HG03175 (cell line): ENCODE measurements around the gene TNS2.

Experiments
- ATAC-seq: cut with Tn5 transposase; IDR thresholded peaks from one replicate; pipeline ENCODE4 v1.9.1; 2021; ENCODE audit warnings: mild to moderate bottlenecking, moderate library complexity; ENCODE audit not compliant: unreplicated experiment

Gene TNS2

GRCh38 chr12:53044052-53044581 lies 5.7 kb upstream of the TNS2 start:
- ATAC-seq = no peak

GRCh38 chr12:53044896-53045695 lies 4.8 kb upstream of the TNS2 start:
- no peak for ATAC-seq

- ATAC-seq = no peak
These were observed 4.2 kb upstream of the TNS2 start for GRCh38 chr12:53045696-53046045.

DNA sequence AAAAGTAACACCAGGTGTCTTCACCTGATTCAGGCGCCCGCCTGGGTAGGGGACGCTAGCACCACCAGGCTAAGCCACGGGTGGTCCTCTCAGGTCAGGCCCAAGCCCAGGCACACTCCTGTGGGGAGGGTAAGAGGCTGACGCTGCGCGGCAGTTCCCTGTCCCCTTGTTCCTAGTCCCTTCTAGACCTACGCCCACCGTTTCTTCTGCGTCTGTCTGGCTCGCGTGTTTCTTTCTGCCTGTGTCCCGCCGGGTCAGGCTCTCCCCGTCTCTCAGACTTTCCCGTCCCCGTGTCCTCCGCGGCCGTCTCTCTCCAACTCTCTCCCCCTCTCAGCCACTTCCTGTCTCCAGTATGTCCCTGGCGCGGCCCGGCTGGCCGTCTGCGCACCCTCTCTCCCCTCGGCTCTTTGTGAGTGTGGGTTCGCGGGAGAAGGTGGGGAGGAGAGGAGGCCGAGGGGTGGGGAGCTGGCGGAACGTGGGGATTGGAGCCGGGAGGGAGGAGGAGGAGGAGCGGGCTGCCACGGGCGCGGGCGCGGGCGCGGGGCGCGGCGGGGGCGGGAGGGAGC lies 3.1 kb upstream of the TNS2 start:
- peak; percentile 36 for ATAC-seq

GRCh38 chr12:53047221-53048032 lies 2.4 kb upstream of the TNS2 start:
- peak; percentile 65 for ATAC-seq

DNA sequence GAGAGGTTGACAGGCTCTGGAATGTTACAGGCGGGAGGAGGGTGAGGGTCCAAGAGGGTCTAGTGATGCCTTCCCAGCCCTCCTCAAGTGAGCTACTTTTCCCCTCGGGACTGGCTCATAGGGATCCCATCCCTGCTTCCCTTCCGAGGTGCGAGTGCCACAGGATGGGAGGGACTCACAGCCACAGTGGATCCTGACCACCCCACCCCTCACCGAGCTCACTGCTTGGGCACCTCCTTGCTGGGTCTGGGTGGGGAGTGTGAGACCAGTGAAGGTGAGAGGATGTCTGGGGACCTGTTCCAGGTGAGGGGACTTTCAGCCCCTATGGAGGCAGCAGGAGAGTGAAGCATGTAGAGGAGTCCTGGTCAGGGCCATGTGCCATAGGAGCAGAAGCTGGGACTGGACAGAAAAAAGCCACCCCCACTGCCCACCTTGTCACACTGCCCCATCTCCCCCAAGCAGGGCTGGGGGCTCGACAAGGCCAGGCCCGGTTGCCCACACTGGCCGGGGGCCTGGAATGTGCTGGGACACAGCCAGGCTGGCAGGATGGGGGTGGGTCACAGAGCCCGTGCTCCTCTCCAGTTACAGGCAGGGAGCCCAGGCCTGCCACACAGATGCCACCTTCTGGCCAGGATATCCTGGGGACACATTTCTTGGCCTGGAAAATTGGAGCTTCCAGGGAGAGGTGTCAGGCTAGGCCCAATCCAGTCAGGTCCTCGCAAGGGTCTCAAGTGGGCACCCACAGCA lies 1.7 kb upstream of the TNS2 start:
- ATAC-seq = no peak

GRCh38 chr12:53048780-53049401 lies 974 bp upstream of the TNS2 start:
- ATAC-seq = no peak

- ATAC-seq = no peak
These were observed 677 bp downstream of the TNS2 start for GRCh38 chr12:53050426-53051057.

DNA sequence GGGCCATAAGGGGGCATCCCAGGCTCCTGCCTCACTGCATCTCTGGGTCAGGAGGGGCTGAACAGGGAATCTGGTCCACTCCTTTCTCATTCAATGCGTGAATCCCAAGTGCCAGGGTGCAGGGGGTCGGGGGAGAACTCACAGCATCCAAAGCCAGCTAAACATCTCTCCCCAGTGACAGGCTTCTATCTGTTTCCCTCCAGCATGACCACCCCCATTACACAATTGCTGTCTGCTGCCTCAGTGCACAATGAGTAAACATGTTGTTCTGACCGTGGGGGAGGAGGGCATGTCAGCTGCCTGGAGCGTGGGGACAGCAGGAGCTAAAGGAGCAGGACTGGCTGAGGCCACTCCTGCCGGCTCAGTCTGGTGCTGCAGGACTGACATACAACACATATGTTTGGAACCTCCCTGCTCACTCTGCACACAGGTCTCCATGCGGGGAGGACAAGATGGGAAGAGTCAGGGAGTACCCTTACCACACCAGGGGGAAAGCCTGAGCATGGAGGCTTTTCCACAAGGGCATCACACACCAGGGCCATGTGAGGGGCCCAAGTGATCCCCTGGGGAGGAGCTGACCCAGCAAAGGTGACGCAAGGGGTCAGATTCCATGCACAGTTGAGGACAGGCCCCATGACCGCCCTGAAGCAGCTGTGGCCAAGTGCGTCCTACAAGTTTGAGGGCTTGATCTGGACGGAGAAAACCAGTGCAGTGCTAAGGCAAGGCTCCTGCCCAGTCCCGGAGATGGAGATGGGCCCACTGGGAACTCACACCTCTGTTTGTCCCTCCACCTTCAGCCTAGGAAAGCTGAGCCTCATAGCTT lies 1.4 kb downstream of the TNS2 start:
- ATAC-seq = no peak

- no peak for ATAC-seq
These were observed 2.1 kb downstream of the TNS2 start for GRCh38 chr12:53051881-53052412.

DNA sequence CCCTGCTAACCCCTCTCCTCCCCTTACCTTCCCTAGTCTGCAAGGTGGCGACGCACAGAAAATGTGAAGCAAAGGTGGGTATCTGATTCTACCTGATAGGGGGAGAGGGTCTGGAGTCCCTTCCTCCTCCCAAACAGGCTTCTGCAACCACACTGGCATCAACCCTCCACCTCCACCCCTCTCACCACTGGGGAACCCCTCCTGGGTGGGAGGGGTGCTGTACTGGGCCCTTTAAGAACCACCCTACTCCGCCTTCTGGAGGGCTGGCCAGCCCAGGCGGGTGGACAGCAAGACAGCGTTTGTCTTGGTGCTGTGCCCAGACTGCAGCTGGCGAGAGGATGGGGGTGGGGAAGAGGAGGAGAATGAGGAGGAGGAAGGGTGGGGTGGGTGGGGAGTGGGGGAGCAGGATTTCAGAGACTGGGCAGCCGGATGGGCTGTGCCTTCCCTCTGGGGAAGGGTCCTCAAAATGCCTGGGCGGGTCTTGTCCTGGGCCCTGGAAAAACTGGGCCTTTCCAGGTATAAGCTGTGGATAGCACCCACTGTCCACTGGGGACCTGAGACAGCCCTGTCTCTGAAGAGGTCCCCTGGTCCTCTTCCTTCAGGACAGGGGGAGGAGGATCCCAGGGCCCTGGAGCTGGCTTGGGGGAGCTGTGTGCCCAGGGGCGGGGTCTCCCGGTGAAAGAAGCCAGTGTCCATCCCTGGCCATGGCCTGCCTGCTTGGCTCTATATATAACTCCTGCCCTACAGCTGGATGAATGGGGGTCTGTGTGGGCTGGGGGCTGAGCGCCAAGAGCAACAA lies 2.8 kb downstream of the TNS2 start:
- no peak for ATAC-seq

- peak; percentile 0 for ATAC-seq
These were observed 3.6 kb downstream of the TNS2 start for GRCh38 chr12:53053218-53054111.

GRCh38 chr12:53054112-53054878 lies 4.4 kb downstream of the TNS2 start:
- ATAC-seq = peak; percentile 88

DNA sequence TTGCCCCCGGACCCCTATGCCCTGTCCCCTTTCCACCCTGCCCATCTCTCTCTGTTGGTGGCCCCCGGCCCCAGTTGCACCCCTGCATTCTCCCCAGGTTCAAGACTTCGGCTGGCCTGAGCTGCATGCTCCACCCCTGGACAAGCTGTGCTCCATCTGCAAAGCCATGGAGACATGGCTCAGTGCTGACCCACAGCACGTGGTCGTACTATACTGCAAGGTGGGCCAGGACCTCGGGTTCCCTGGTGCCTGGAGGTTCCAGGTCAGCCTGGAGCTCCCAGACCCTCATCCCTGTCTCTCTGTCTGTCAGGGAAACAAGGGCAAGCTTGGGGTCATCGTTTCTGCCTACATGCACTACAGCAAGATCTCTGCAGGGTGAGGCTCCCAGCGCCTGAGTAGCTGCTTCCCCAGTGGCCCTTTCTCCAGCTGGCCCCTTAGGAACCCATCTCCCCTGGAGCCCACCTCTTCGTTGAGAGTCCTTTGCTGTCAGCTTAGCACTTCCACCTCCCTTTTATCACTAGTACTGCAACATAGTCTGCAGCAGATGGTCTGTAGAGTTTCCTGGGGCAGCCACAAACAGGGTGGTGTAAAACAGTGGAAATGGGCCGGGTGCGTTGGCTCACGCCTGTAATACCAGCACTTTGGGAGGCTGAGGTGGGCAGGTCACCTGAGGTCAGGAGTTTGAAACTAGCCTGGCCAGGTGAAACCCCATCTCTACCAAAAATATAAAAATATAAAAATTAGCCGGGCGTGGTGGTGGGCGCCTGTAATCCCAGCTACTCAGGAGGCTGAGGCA lies 5.8 kb downstream of the TNS2 start:
- no peak for ATAC-seq

DNA sequence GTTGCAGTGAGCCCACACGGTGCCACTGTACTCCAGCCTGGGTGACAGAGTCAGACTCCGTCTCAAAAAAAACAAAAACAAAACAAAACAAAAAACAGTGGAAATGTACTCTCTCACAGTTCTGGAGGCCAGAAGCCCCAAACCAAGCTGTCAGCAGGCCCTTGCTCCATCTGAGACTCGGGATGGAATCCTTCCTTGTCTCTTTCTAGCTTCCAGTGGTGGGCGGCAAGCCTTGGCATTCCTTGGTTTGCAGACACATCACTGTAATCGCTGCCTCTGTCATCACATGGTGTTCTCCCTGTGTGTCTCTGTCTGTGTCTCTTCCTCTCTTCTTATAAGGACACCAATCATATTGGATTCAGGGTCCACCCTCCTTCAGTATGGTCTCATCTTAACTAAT lies 6.4 kb downstream of the TNS2 start:
- ATAC-seq = no peak

GRCh38 chr12:53056901-53057300 lies 7.0 kb downstream of the TNS2 start:
- no peak for ATAC-seq
